SK-N-SH (cell line): ENCODE data around the gene PRKN. TPM values are rescaled to one million over a fixed set of nuclear protein-coding genes. Genes with fewer than 3 reads are reported as not detected.

Source experiments
- CTCF ChIA-PET: fragments of 300-600, 350-600 bp; formaldehyde crosslinking; extraction: SDS; loops from one replicate; lab custom pipeline; 2021; lab: Yijun Ruan, JAX
- POLR2A ChIA-PET: fragments of 350-600 bp; sonication (Branson Sonifier 250); formaldehyde crosslinking; extraction: SDS; loops from one replicate; lab custom pipeline; 2020; ENCODE audit warnings: antibody characterized with exemption, inconsistent platforms; lab: Yijun Ruan, JAX
- DNase-seq: peaks from one replicate; pipeline ENCODE4 v3.0.0; 2012
- H2AFZ ChIP-seq: fragments of 200-600 bp; sonication (generic); 2 replicates; pipeline ENCODE4 v1.8.1; 2016; ENCODE audit warnings: antibody characterized with exemption, mild to moderate bottlenecking, low read depth
- H3F3A ChIP-seq: fragments of 200-600 bp; sonication (generic); replicated peaks from 2 replicates; pipeline ENCODE3; 2016; ENCODE audit warnings: antibody characterized with exemption, mild to moderate bottlenecking; ENCODE audit not compliant: insufficient read depth
- H3K27ac ChIP-seq, 2 experiments: fragments of 200-500 bp in 1 of 2; fragments of 200-600 bp in 1 of 2; sonication (Bioruptor generic) in 1 of 2; sonication (generic), shearing (Covaris generic) in 1 of 2; 2 replicates each; pipeline versions ENCODE4 v1.5.1 to v1.6.1; 2014 to 2016; ENCODE audit warnings: low read depth in 2 of 2, inconsistent platforms in 1 of 2, low read length in 1 of 2, mild to moderate bottlenecking in 1 of 2, mixed read lengths in 1 of 2
- H3K27me3 ChIP-seq: fragments of 200-600 bp; sonication (generic), shearing (Covaris generic); 2 replicates; pipeline ENCODE4 v1.6.1; 2016; ENCODE audit warnings: mixed run types; ENCODE audit not compliant: insufficient read depth
- H3K36me3 ChIP-seq, 2 experiments: fragments of 200-500 bp in 1 of 2; fragments of 200-600 bp in 1 of 2; sonication (Bioruptor generic) in 1 of 2; sonication (generic) in 1 of 2; replicated peaks in 1 of 2; 2 replicates each; pipeline versions ENCODE3 to v1.5.1; 2014 to 2016; ENCODE audit warnings: low read length in 1 of 2, mild to moderate bottlenecking in 1 of 2; ENCODE audit not compliant: insufficient read depth in 2 of 2, control insufficient read depth in 1 of 2
- H3K4me1 ChIP-seq, 2 experiments: fragments of 200-500 bp in 1 of 2; fragments of 200-600 bp in 1 of 2; sonication (Bioruptor generic) in 1 of 2; sonication (generic), shearing (Covaris generic) in 1 of 2; 2 replicates each; pipeline versions ENCODE4 v1.5.1 to v1.6.1; 2014 to 2016; ENCODE audit warnings: low read depth in 1 of 2, low read length in 1 of 2, mixed run types in 1 of 2; ENCODE audit not compliant: insufficient read depth in 2 of 2, control insufficient read depth in 1 of 2
- H3K4me2 ChIP-seq: fragments of 200-600 bp; sonication (generic), shearing (Covaris generic); 2 replicates; pipeline ENCODE4 v1.6.1; 2017; ENCODE audit warnings: mixed run types
- H3K4me3 ChIP-seq, 2 experiments: fragments of 200-500 bp in 1 of 2; fragments of 200-600 bp in 1 of 2; sonication (Bioruptor generic) in 1 of 2; sonication (generic), shearing (Covaris generic) in 1 of 2; 2 replicates each; pipeline versions ENCODE4 v1.5.1 to v1.8.1; 2014 to 2016; ENCODE audit warnings: low read depth in 2 of 2, inconsistent platforms in 1 of 2, low read length in 1 of 2, mild to moderate bottlenecking in 1 of 2, mixed read lengths in 1 of 2, moderate library complexity in 1 of 2
- H3K79me2 ChIP-seq: fragments of 200-600 bp; sonication (generic); 2 replicates; pipeline ENCODE4 v1.8.1; 2017; ENCODE audit warnings: mild to moderate bottlenecking; ENCODE audit not compliant: insufficient read depth
- H3K9ac ChIP-seq: fragments of 200-600 bp; sonication (generic); 2 replicates; pipeline ENCODE4 v1.6.1; 2017; ENCODE audit warnings: mixed run types
- H3K9me2 ChIP-seq: fragments of 200-600 bp; sonication (generic); 2 replicates; pipeline ENCODE4 v1.6.1; 2017; ENCODE audit warnings: mixed run types
- H3K9me3 ChIP-seq: fragments of 200-600 bp; sonication (generic); 2 replicates; pipeline ENCODE4 v1.6.1; 2017; ENCODE audit warnings: mixed run types, mild to moderate bottlenecking, moderate library complexity
- H4K20me1 ChIP-seq: fragments of 200-600 bp; sonication (generic); 2 replicates; pipeline ENCODE4 v1.6.1; 2017; ENCODE audit warnings: mild to moderate bottlenecking, mixed run types; ENCODE audit not compliant: insufficient read depth
- CHD2 ChIP-seq: fragments of 150-350 bp; IDR thresholded peaks from 2 replicates; pipeline ENCODE4 v1.6.1; 2018; ENCODE audit warnings: low read length; ENCODE audit not compliant: partially characterized antibody
- FOXJ3 ChIP-seq: sonication (generic); formaldehyde crosslinking; IDR thresholded peaks from 2 replicates; pipeline ENCODE4 v1.5.1; 2020; ENCODE audit warnings: mild to moderate bottlenecking, missing genetic modification reagents
- JUND ChIP-seq: IDR thresholded peaks from 2 replicates; pipeline ENCODE4 v1.4.0; 2012
- MEF2A ChIP-seq: IDR thresholded peaks from 2 replicates; pipeline ENCODE4 v1.4.0; 2012; ENCODE audit warnings: low read depth, borderline replicate concordance
- POLR2AphosphoS5 ChIP-seq: IDR thresholded peaks from 2 replicates; pipeline ENCODE4 v1.6.1; 2012; ENCODE audit warnings: low read depth, low read length
- RXRA ChIP-seq: IDR thresholded peaks from 2 replicates; pipeline ENCODE4 v1.4.0; 2012; ENCODE audit warnings: low read depth, mild to moderate bottlenecking, borderline replicate concordance
- SIN3A ChIP-seq: IDR thresholded peaks from 2 replicates; pipeline ENCODE4 v1.6.1; 2012; ENCODE audit warnings: low read depth, mild to moderate bottlenecking, low read length, moderate library complexity, borderline replicate concordance
- SMC3 ChIP-seq: IDR thresholded peaks from 2 replicates; pipeline ENCODE4 v1.6.1; 2012; ENCODE audit warnings: low read depth, low read length, improper control_type of control experiment
- TAF1 ChIP-seq: IDR thresholded peaks from 2 replicates; pipeline ENCODE4 v1.6.1; 2012; ENCODE audit warnings: low read depth, mild to moderate bottlenecking, low read length, moderate library complexity, borderline replicate concordance
- WGBS: methylation state at CpG from one replicate; pipeline ENCODE4 v1.1.6; 2017; ENCODE audit warnings: low lambda C conversion rate; 5-methylcytosine and 5-hydroxymethylcytosine counted together
- polyA plus RNA-seq, 3 experiments: library from polyadenylated mRNA; depleted of rRNA; stranded (reverse); fragments of >200 nt; gene quantifications; 2 replicates each; pipeline ENCODE4 v1.2.3, GENCODE V29; 2012
- TF ChIP-seq, protein P1 (sequence below): fragments of 150-350 bp; IDR thresholded peaks from 2 replicates; pipeline ENCODE4 v1.6.1; 2017; ENCODE audit warnings: antibody characterized with exemption, low read length, low read depth, borderline replicate concordance
- TF ChIP-seq, protein P2 (sequence below): fragments of 200-600 bp; sonication (generic); IDR thresholded peaks from 2 replicates; pipeline ENCODE4 v1.6.1; 2017; ENCODE audit warnings: antibody characterized with exemption, mild to moderate bottlenecking, moderate library complexity

Gene PRKN
- polyA plus RNA-seq, 1 of the 3 experiments (the other 2 are of a cell fraction), result 0.76 TPM

- Histone ChIP-seq H4K20me1 (no peaks in the 10 kb centered on the region), H3K27me3 (no peaks in the 10 kb centered on the region), H3K9ac (no peak overlapping the region), H3K4me3 (no peak overlapping the region)
- CTCF ChIA-PET, result interaction anchor here (1.3 kb wide), 1 partner anchor 128 kb away, joined by 7 read pairs; no protein-coding TSS in a partner anchor
- no peak for TF ChIP-seq CHD2
- TF ChIP-seq SIN3A, result no peak
- no peak for TF ChIP-seq RXRA
- TF ChIP-seq MEF2A, result no peak
- TF ChIP-seq, protein P1, sequence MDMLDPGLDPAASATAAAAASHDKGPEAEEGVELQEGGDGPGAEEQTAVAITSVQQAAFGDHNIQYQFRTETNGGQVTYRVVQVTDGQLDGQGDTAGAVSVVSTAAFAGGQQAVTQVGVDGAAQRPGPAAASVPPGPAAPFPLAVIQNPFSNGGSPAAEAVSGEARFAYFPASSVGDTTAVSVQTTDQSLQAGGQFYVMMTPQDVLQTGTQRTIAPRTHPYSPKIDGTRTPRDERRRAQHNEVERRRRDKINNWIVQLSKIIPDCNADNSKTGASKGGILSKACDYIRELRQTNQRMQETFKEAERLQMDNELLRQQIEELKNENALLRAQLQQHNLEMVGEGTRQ, result no peak
- no peak for TF ChIP-seq FOXJ3 (CRISPR knock-in tag)
- TF ChIP-seq TAF1, result no peak
- no peak for TF ChIP-seq POLR2AphosphoS5
- no peak for TF ChIP-seq SMC3
- TF ChIP-seq, all 33 proteins: peak for 0
- POLR2A ChIA-PET, result no interaction called here
- H3K27ac ChIP-seq, result no peak overlapping the region
- no peaks in the 10 kb centered on the region for H3K79me2 ChIP-seq
- H3F3A ChIP-seq, result no peaks in the 10 kb centered on the region
- H3K36me3 ChIP-seq, result no peaks in the 10 kb centered on the region
- no peaks in the 10 kb centered on the region for H3K9me2 ChIP-seq
- H3K9me3 ChIP-seq, result no peaks in the 10 kb centered on the region
- peaks cover 0 to 2% of the 10 kb centered on the region in 2 experiments; a peak in 3 of 4 replicates for H3K4me1 ChIP-seq
- 38% methylated on average over 1 of the region's 1 CpG for WGBS
- DNase-seq, result no peak
- no peak overlapping the region for H3K4me2 ChIP-seq
- no peak overlapping the region for H2AFZ ChIP-seq
Measured at GRCh38 chr6:161546632-161547031, 1180.9 kb downstream of the PRKN start.

DNA sequence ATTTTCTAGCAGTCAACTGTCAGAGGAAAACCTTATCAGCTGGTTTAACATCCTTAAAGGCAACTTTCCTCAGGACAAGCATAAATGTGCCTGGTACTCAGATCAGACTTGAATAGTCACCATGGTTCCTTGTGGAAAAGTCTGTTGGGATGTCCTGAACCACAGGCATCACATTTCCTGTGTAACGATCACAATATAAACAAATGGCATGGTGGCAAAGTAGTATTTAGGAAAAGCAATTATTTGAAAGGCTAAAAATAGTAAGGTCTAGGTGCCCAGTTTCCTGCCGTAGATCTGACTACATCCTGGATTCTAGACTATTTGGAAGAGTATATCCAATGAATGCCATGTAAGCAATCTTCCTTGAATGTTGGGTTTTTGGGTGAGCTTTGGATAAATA is 1181.8 kb downstream of the PRKN start:
- TF ChIP-seq, protein P2, sequence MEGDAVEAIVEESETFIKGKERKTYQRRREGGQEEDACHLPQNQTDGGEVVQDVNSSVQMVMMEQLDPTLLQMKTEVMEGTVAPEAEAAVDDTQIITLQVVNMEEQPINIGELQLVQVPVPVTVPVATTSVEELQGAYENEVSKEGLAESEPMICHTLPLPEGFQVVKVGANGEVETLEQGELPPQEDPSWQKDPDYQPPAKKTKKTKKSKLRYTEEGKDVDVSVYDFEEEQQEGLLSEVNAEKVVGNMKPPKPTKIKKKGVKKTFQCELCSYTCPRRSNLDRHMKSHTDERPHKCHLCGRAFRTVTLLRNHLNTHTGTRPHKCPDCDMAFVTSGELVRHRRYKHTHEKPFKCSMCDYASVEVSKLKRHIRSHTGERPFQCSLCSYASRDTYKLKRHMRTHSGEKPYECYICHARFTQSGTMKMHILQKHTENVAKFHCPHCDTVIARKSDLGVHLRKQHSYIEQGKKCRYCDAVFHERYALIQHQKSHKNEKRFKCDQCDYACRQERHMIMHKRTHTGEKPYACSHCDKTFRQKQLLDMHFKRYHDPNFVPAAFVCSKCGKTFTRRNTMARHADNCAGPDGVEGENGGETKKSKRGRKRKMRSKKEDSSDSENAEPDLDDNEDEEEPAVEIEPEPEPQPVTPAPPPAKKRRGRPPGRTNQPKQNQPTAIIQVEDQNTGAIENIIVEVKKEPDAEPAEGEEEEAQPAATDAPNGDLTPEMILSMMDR, result no peak
- TF ChIP-seq JUND, result no peak
- H3K4me2 ChIP-seq, result no peak overlapping the region
- no peak overlapping the region for H3K4me3 ChIP-seq
- no peaks in the 10 kb centered on the region for H3F3A ChIP-seq
- H3K9me3 ChIP-seq, result no peaks in the 10 kb centered on the region
- no peaks in the 10 kb centered on the region for H3K27me3 ChIP-seq
- H3K27ac ChIP-seq, result no peak overlapping the region
- H2AFZ ChIP-seq, result no peak overlapping the region
- POLR2A ChIA-PET, result no interaction called here
- no peaks in the 10 kb centered on the region for H4K20me1 ChIP-seq
- H3K9me2 ChIP-seq, result no peaks in the 10 kb centered on the region
- CTCF ChIA-PET, result interaction anchor here (0.6 kb wide), 1 partner anchor 12 kb away, joined by 3 read pairs; no protein-coding TSS in a partner anchor
- H3K4me1 ChIP-seq, result peaks cover 0 to 2% of the 10 kb centered on the region in 2 experiments; a peak in 3 of 4 replicates
- no peak for DNase-seq
- no peaks in the 10 kb centered on the region for H3K79me2 ChIP-seq
- H3K36me3 ChIP-seq, result no peaks in the 10 kb centered on the region
- WGBS, result 68% methylated on average over 2 of the region's 2 CpGs
- no peak overlapping the region for H3K9ac ChIP-seq
